GM08714 (cell line): ENCODE measurements around the gene UPK3A.
"Not testable (repeated sequence)": the region's sequence is repeated elsewhere in the genome, so short reads cannot be mapped to it uniquely, and the experiment has no call there.

Experiments
- H3K4me3 ChIP-seq: fragments of 200-500 bp; sonication (Bioruptor generic); 2 replicates; pipeline ENCODE4 v1.5.1; 2014; ENCODE audit warnings: mild to moderate bottlenecking, low read length, inconsistent platforms
- ZNF274 ChIP-seq: IDR thresholded peaks from 2 replicates; pipeline ENCODE4 v1.6.1; 2012; ENCODE audit warnings: mild to moderate bottlenecking, low read depth, low read length

Gene UPK3A

GRCh38 chr22:45281010-45281409 lies 3.7 kb upstream of the UPK3A start:
- no peak for TF ChIP-seq ZNF274
- no peak overlapping the region for H3K4me3 ChIP-seq

GRCh38 chr22:45285263-45286058 lies 712 bp downstream of the UPK3A start:
- no peak for TF ChIP-seq ZNF274
- no peak overlapping the region for H3K4me3 ChIP-seq

- H3K4me3 ChIP-seq = no peak overlapping the region
- no peak for TF ChIP-seq ZNF274
Observed at GRCh38 chr22:45286854-45287551, 2.3 kb downstream of the UPK3A start.

GRCh38 chr22:45290410-45290936 lies 5.7 kb downstream of the UPK3A start:
- no peak overlapping the region for H3K4me3 ChIP-seq
- TF ChIP-seq ZNF274 = no peak

- H3K4me3 ChIP-seq = no peak overlapping the region
- no peak for TF ChIP-seq ZNF274
Observed at GRCh38 chr22:45291061-45291930, 6.5 kb downstream of the UPK3A start.

GRCh38 chr22:45291931-45292290 lies 7.2 kb downstream of the UPK3A start:
- TF ChIP-seq ZNF274 = no peak
- no peak overlapping the region for H3K4me3 ChIP-seq

GRCh38 chr22:45292731-45293442 lies 8.1 kb downstream of the UPK3A start:
- no peak overlapping the region for H3K4me3 ChIP-seq
- no peak for TF ChIP-seq ZNF274

GRCh38 chr22:45294030-45294429 lies 9.3 kb downstream of the UPK3A start:
- no peak overlapping the region for H3K4me3 ChIP-seq
- TF ChIP-seq ZNF274 = no peak

- not testable (repeated sequence) for H3K4me3 ChIP-seq
Observed at GRCh38 chr22:45295004-45295403, 10.3 kb downstream of the UPK3A start.

- TF ChIP-seq ZNF274 = no peak
Observed at GRCh38 chr22:45295492-45295891, 10.7 kb downstream of the UPK3A start.

GRCh38 chr22:45296628-45297297 lies 12.0 kb downstream of the UPK3A start:
- no peak for TF ChIP-seq ZNF274

More at GRCh38 chr22:45295492-45295891, 10.7 kb downstream of the UPK3A start:
- H3K4me3 ChIP-seq = no peak overlapping the region

GRCh38 chr22:45298934-45299505 lies 14.3 kb downstream of the UPK3A start:
- no peak overlapping the region for H3K4me3 ChIP-seq

More at GRCh38 chr22:45296628-45297297, 12.0 kb downstream of the UPK3A start:
- no peak overlapping the region for H3K4me3 ChIP-seq

GRCh38 chr22:45302751-45303150 lies 18.0 kb downstream of the UPK3A start:
- no peak overlapping the region for H3K4me3 ChIP-seq
- TF ChIP-seq ZNF274 = no peak

More at GRCh38 chr22:45298934-45299505, 14.3 kb downstream of the UPK3A start:
- no peak for TF ChIP-seq ZNF274
